ENCODE data around the gene AGRP.

AGRP gene

DNA sequence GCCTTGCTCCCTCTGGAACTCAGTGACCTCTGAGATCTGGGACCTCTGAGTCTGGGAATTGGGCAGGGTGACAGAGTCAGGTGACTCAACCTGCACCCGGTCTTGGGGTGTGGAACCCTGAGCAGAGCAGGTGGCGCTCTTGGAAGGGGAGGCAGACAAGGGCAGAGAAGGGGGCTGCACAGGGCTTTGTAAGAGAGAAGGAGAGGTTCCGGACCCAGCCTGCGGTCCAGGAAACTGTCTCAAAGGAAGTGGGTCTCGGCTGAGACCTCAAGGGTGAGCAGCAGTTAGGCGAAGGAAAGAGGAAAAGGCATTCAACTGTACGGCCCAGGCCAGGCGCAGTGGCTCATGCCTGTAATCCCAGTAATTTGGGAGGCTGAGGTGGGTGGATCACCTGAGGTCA is 35.3 kb upstream of the AGRP start:
- ChIA-PET POLR2A (no interaction called here), CTCF (interaction anchor here (0.7 to 2.1 kb wide), 3 partner anchors 79 to 126 kb away, joined by 3 to 6 read pairs (median 4); partner anchors contain the start of gene CARMIL2)
- Histone ChIP-seq H3K36me3 (ENCODE audit: control insufficient read depth in 2 of 2, insufficient read depth in 1 of 2, low read length in 2 of 2) (no peaks in the 10 kb centered on the region), H3K4me1 (ENCODE audit: control insufficient read depth, insufficient read depth, low read length) (no peaks in the 10 kb centered on the region), H3K27ac (ENCODE audit: extremely low read depth, low read depth, low read length) (no peak overlapping the region), H3K4me3 (ENCODE audit: low read depth, low read length) (no peak overlapping the region), H3K9me3 (ENCODE audit: control insufficient read depth, insufficient read depth, low read depth, low read length) (no peaks in the 10 kb centered on the region)
- no peak for TF ChIP-seq ZNF621 (tag by site-specific recombination; IDR thresholded peaks at IDR 0.05)
- TF ChIP-seq ZNF521 (tag by site-specific recombination; IDR thresholded peaks at IDR 0.05) = no peak
- TF ChIP-seq ZIC2 (tag by site-specific recombination; IDR thresholded peaks at IDR 0.05) = no peak
- no peak for TF ChIP-seq ZBTB20 (tag by site-specific recombination; IDR thresholded peaks at IDR 0.05)
- no peak for TF ChIP-seq PRDM1 (tag by site-specific recombination; IDR thresholded peaks at IDR 0.05)
- no peak for TF ChIP-seq ZNF157 (tag by site-specific recombination; IDR thresholded peaks at IDR 0.05)
- TF ChIP-seq ZNF239 (tag by site-specific recombination; IDR thresholded peaks at IDR 0.05) = no peak
- TF ChIP-seq ZNF830 (tag by site-specific recombination; IDR thresholded peaks at IDR 0.05; ENCODE audit: low read depth) = no peak
- TF ChIP-seq ZNF677 (tag by site-specific recombination; IDR thresholded peaks at IDR 0.05) = no peak
- no peak for TF ChIP-seq ZFP3 (tag by site-specific recombination; IDR thresholded peaks at IDR 0.05; ENCODE audit: low read depth)
- TF ChIP-seq ZNF132 (tag by site-specific recombination; IDR thresholded peaks at IDR 0.05; ENCODE audit: borderline replicate concordance) = no peak
- TF ChIP-seq, protein P1, sequence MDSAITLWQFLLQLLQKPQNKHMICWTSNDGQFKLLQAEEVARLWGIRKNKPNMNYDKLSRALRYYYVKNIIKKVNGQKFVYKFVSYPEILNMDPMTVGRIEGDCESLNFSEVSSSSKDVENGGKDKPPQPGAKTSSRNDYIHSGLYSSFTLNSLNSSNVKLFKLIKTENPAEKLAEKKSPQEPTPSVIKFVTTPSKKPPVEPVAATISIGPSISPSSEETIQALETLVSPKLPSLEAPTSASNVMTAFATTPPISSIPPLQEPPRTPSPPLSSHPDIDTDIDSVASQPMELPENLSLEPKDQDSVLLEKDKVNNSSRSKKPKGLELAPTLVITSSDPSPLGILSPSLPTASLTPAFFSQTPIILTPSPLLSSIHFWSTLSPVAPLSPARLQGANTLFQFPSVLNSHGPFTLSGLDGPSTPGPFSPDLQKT (IDR thresholded peaks at IDR 0.05; ENCODE audit: borderline replicate concordance, low read depth, low read length) = no peak
- TF ChIP-seq, protein P2, sequence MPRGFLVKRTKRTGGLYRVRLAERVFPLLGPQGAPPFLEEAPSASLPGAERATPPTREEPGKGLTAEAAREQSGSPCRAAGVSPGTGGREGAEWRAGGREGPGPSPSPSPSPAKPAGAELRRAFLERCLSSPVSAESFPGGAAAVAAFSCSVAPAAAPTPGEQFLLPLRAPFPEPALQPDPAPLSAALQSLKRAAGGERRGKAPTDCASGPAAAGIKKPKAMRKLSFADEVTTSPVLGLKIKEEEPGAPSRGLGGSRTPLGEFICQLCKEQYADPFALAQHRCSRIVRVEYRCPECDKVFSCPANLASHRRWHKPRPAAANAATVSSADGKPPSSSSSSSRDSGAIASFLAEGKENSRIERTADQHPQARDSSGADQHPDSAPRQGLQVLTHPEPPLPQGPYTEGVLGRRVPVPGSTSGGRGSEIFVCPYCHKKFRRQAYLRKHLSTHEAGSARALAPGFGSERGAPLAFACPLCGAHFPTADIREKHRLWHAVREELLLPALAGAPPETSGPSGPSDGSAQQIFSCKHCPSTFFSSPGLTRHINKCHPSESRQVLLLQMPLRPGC (tag by site-specific recombination; IDR thresholded peaks at IDR 0.05) = no peak

GRCh38 chr16:67517661-67518423 is 34.5 kb upstream of the AGRP start:
- POLR2A ChIA-PET = interaction anchor here (0.8 kb wide), 1 partner anchor 37 kb away, joined by 3 read pairs; the partner anchor contains the start of gene ATP6V0D1
- no peaks in the 10 kb centered on the region for H3K4me1 ChIP-seq (ENCODE audit: control insufficient read depth, insufficient read depth, low read length)
- CTCF ChIA-PET = interaction anchor here (0.6 to 5.6 kb wide), 13 partner anchors 8 to 564 kb away, joined by 3 to 92 read pairs (median 4); partner anchors contain the start of genes ATP6V0D1 and CARMIL2
- H3K36me3 ChIP-seq (ENCODE audit: control insufficient read depth in 2 of 2, insufficient read depth in 1 of 2, low read length in 2 of 2) = no peaks in the 10 kb centered on the region
- H3K4me3 ChIP-seq (ENCODE audit: low read depth, low read length) = no peak overlapping the region
- H3K9me3 ChIP-seq (ENCODE audit: control insufficient read depth, insufficient read depth, low read depth, low read length) = no peaks in the 10 kb centered on the region
- H3K27ac ChIP-seq (ENCODE audit: extremely low read depth, low read depth, low read length) = no peak overlapping the region
- TF ChIP-seq ZNF335 (tag by site-specific recombination; conservative IDR thresholded peaks at IDR 0.05) = no peak
- no peak for TF ChIP-seq ZNF664 (tag by site-specific recombination; IDR thresholded peaks at IDR 0.05)
- no peak for TF ChIP-seq ZSCAN23 (tag by site-specific recombination; IDR thresholded peaks at IDR 0.05)
- TF ChIP-seq ZNF221 (tag by site-specific recombination; IDR thresholded peaks at IDR 0.05; ENCODE audit: borderline replicate concordance) = no peak
- TF ChIP-seq, protein P3, sequence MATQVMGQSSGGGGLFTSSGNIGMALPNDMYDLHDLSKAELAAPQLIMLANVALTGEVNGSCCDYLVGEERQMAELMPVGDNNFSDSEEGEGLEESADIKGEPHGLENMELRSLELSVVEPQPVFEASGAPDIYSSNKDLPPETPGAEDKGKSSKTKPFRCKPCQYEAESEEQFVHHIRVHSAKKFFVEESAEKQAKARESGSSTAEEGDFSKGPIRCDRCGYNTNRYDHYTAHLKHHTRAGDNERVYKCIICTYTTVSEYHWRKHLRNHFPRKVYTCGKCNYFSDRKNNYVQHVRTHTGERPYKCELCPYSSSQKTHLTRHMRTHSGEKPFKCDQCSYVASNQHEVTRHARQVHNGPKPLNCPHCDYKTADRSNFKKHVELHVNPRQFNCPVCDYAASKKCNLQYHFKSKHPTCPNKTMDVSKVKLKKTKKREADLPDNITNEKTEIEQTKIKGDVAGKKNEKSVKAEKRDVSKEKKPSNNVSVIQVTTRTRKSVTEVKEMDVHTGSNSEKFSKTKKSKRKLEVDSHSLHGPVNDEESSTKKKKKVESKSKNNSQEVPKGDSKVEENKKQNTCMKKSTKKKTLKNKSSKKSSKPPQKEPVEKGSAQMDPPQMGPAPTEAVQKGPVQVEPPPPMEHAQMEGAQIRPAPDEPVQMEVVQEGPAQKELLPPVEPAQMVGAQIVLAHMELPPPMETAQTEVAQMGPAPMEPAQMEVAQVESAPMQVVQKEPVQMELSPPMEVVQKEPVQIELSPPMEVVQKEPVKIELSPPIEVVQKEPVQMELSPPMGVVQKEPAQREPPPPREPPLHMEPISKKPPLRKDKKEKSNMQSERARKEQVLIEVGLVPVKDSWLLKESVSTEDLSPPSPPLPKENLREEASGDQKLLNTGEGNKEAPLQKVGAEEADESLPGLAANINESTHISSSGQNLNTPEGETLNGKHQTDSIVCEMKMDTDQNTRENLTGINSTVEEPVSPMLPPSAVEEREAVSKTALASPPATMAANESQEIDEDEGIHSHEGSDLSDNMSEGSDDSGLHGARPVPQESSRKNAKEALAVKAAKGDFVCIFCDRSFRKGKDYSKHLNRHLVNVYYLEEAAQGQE (tag by site-specific recombination; IDR thresholded peaks at IDR 0.05) = no peak
- TF ChIP-seq GLI2 (tag by site-specific recombination; IDR thresholded peaks at IDR 0.05; ENCODE audit: borderline replicate concordance, low read depth) = no peak
- TF ChIP-seq KLF1 (tag by site-specific recombination; IDR thresholded peaks at IDR 0.05) = no peak
- no peak for TF ChIP-seq PBX3 (CRISPR knock-in tag; IDR thresholded peaks at IDR 0.05)
- TF ChIP-seq, protein P4, sequence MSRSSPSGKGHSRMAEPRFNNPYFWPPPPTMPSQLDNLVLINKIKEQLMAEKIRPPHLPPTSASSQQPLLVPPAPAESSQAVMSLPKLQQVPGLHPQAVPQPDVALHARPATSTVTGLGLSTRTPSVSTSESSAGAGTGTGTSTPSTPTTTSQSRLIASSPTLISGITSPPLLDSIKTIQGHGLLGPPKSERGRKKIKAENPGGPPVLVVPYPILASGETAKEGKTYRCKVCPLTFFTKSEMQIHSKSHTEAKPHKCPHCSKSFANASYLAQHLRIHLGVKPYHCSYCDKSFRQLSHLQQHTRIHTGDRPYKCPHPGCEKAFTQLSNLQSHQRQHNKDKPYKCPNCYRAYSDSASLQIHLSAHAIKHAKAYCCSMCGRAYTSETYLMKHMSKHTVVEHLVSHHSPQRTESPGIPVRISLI (tag by site-specific recombination; IDR thresholded peaks at IDR 0.05) = no peak
- TF ChIP-seq ZNF621 (tag by site-specific recombination; IDR thresholded peaks at IDR 0.05) = no peak
- TF ChIP-seq ZSCAN30 (tag by site-specific recombination; IDR thresholded peaks at IDR 0.05) = no peak
- TF ChIP-seq ZNF274 (IDR thresholded peaks at IDR 0.05; ENCODE audit: low read length) = no peak
- no peak for TF ChIP-seq ZNF274 (tag by site-specific recombination; IDR thresholded peaks at IDR 0.05; ENCODE audit: borderline replicate concordance)
- TF ChIP-seq TRIM28 (IDR thresholded peaks at IDR 0.05; ENCODE audit: borderline replicate concordance, low read length) = no peak
- no peak for TF ChIP-seq FEZF1 (tag by site-specific recombination; IDR thresholded peaks at IDR 0.05)

Data from HEK293 (cell line).